GM12878 (cell line): ENCODE results near the gene TMEM94. TPM values are rescaled to one million over a fixed set of nuclear protein-coding genes. Genes with fewer than 3 reads are reported as not detected.

Source experiments
- BHLHE40 ChIP-seq, 2 experiments: fragments of 450-650 bp in 1 of 2; IDR thresholded peaks; 2 replicates each; pipeline ENCODE4 v1.6.1; 2011 to 2017; ENCODE audit warnings: low read depth in 2 of 2, borderline replicate concordance in 1 of 2, improper control_type of control experiment in 1 of 2, low read length in 1 of 2, mild to moderate bottlenecking in 1 of 2
- CREB1 ChIP-seq: IDR thresholded peaks from 2 replicates; pipeline ENCODE4 v1.6.1; 2012; ENCODE audit warnings: low read depth, mild to moderate bottlenecking, inconsistent platforms
- HDAC6 ChIP-seq: fragments of 200-600 bp; sonication (generic); IDR thresholded peaks from one replicate; pipeline ENCODE4 v1.8.0; 2017; ENCODE audit warnings: antibody characterized with exemption; ENCODE audit not compliant: unreplicated experiment
- MEF2B ChIP-seq: fragments of 450-650 bp; IDR thresholded peaks from 2 replicates; pipeline ENCODE4 v1.6.1; 2018; ENCODE audit warnings: mild to moderate bottlenecking, moderate library complexity; ENCODE audit not compliant: partially characterized antibody, poor library complexity, severe bottlenecking
- MXI1 ChIP-seq: fragments of 150-350 bp; IDR thresholded peaks from 2 replicates; pipeline ENCODE4 v1.6.1; 2011; ENCODE audit warnings: low read depth, mild to moderate bottlenecking, inconsistent platforms, low read length, improper control_type of control experiment
- NBN ChIP-seq: fragments of 450-650 bp; IDR thresholded peaks from 2 replicates; pipeline ENCODE4 v1.6.1; 2016
- REST ChIP-seq: IDR thresholded peaks from 2 replicates; pipeline ENCODE4 v1.6.1; 2012; ENCODE audit warnings: mild to moderate bottlenecking, low read depth, low read length
- RFX5 ChIP-seq: IDR thresholded peaks from 2 replicates; pipeline ENCODE4 v1.6.1; 2011; ENCODE audit warnings: low read depth, low read length, improper control_type of control experiment
- SIN3A ChIP-seq: IDR thresholded peaks from 2 replicates; pipeline ENCODE4 v1.6.1; 2012; ENCODE audit warnings: low read depth, low read length, improper control_type of control experiment
- ZBTB4 ChIP-seq: fragments of 450-650 bp; formaldehyde crosslinking; IDR thresholded peaks from 2 replicates; pipeline ENCODE4 v1.4.0; 2022; ENCODE audit warnings: mild to moderate bottlenecking, moderate library complexity
- ZBTB40 ChIP-seq: fragments of 450-650 bp; IDR thresholded peaks from 2 replicates; pipeline ENCODE4 v1.6.1; 2016; ENCODE audit warnings: mild to moderate bottlenecking, moderate library complexity, borderline replicate concordance
- polyA plus RNA-seq, 11 experiments: library from polyadenylated mRNA; depleted of rRNA in 4 of 11; unstranded in 6 of 11; stranded (reverse) in 5 of 11; fragments of >200 nt; fragmentation: Nextera tagmentation in 4 of 11; fragmentation: Illumina TruSeq in 1 of 11; extraction: Ambion mirVana in 4 of 11; extraction: Trizol in 1 of 11; gene quantifications; 1 replicate in 1 of 11; 2 replicates in 10 of 11; pipeline versions ENCODE4 v1.2.1 to v1.2.3, GENCODE V29; 2011 to 2016; ENCODE audit warnings: inconsistent platforms in 2 of 11, missing spikeins in 2 of 11, low read depth in 1 of 11
- total RNA-seq, 4 experiments: library from RNA; depleted of rRNA in 3 of 4; stranded (reverse); fragments of >200 nt in 3 of 4; fragmentation: Illumina TruSeq in 1 of 4; extraction: Trizol in 1 of 4; gene quantifications; 2 replicates each; pipeline versions ENCODE4 v1.2.1 to v1.2.3, GENCODE V29; 2013 to 2021
- TF ChIP-seq, protein P1 (sequence below): IDR thresholded peaks from 2 replicates; pipeline ENCODE4 v1.6.1; 2012; ENCODE audit warnings: low read depth, low read length, improper control_type of control experiment
- TF ChIP-seq, protein P2 (sequence below), 3 experiments: IDR thresholded peaks in 2 of 3; conservative IDR thresholded peaks in 1 of 3; 2 replicates each; pipeline ENCODE4 v1.5.1; 2011; ENCODE audit warnings: low read depth in 3 of 3, low read length in 3 of 3, mild to moderate bottlenecking in 3 of 3, control low read depth in 2 of 3, moderate library complexity in 2 of 3, inconsistent platforms in 1 of 3, mixed read lengths in 1 of 3; ENCODE audit not compliant: control insufficient read depth in 2 of 3, insufficient read depth in 1 of 3; ENCODE audit errors: extremely low read depth in 1 of 3

Gene TMEM94
- total and polyA plus RNA-seq, 10 of the 15 experiments (the other 5 are each of a cell fraction or from before 2014, with no cell fraction given), result 0.31 to 70.7 (median 24.4) TPM

DNA sequence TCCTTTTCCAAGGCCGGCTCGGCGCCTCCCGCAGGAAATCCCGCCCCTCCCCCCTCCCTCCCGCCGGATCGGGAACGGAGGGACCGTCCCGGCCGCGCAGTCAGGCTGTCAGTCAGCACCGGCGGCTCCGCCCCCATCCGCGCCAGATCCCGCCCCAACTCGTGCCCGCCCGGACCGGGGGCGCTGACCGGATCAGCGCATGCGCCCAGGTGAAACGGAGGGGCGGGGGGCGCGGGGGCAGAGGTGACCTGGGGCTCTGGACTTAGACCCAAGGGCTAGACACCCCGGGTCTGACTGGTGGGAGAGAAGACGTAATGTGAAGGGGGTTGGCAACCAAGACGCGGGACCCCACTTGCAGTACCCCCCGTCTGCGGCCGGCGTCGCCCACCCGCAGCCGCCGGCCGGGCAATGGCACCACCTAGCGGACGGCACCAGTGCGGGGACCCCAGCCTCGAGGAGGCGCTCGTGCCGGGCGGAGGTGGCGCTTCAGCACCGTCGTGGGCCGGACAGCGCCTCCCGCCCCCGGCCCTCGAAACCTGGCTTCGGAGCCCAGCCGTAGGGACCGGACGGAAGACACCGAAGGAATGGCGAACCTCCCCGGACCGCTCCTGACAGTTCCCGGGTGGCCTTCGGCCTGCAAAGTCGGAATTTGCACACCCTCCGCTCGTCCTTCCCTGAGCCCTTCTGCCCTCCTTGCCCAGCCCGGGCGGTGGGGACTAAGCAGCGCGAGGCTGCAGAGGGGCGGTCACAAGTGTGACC, 59.2 kb downstream of the TMEM94 start, which contains the start of gene CASKIN2 (continued):
- peak; percentile 84 for TF ChIP-seq MXI1
- TF ChIP-seq, protein P1, sequence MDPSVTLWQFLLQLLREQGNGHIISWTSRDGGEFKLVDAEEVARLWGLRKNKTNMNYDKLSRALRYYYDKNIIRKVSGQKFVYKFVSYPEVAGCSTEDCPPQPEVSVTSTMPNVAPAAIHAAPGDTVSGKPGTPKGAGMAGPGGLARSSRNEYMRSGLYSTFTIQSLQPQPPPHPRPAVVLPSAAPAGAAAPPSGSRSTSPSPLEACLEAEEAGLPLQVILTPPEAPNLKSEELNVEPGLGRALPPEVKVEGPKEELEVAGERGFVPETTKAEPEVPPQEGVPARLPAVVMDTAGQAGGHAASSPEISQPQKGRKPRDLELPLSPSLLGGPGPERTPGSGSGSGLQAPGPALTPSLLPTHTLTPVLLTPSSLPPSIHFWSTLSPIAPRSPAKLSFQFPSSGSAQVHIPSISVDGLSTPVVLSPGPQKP, result no peak
- TF ChIP-seq ZBTB40, result peak; percentile 57
- peak; percentile 97 for TF ChIP-seq REST
- peak; percentile 83 to 94; a peak in 3 of 4 replicates for TF ChIP-seq BHLHE40 (IDR thresholded peaks at IDR 0.05; ENCODE audit: borderline replicate concordance in 1 of 2, low read depth in 2 of 2, low read length in 1 of 2)
- peak; percentile 50; the same call in 1 of the 2 replicates for TF ChIP-seq NBN
- TF ChIP-seq CREB1, result peak; percentile 9; the same call in 1 of the 2 replicates
- TF ChIP-seq SIN3A, result peak; percentile 93
- no peak for TF ChIP-seq HDAC6
- peak; percentile 33; the same call in 1 of the 2 replicates for TF ChIP-seq RFX5
- no peak for TF ChIP-seq ZBTB4
- peak; percentile 53 for TF ChIP-seq MEF2B
- TF ChIP-seq, protein P2, sequence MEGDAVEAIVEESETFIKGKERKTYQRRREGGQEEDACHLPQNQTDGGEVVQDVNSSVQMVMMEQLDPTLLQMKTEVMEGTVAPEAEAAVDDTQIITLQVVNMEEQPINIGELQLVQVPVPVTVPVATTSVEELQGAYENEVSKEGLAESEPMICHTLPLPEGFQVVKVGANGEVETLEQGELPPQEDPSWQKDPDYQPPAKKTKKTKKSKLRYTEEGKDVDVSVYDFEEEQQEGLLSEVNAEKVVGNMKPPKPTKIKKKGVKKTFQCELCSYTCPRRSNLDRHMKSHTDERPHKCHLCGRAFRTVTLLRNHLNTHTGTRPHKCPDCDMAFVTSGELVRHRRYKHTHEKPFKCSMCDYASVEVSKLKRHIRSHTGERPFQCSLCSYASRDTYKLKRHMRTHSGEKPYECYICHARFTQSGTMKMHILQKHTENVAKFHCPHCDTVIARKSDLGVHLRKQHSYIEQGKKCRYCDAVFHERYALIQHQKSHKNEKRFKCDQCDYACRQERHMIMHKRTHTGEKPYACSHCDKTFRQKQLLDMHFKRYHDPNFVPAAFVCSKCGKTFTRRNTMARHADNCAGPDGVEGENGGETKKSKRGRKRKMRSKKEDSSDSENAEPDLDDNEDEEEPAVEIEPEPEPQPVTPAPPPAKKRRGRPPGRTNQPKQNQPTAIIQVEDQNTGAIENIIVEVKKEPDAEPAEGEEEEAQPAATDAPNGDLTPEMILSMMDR (IDR thresholded peaks at IDR 0.05 in 2 of 3, conservative IDR thresholded peaks at IDR 0.05 in 1 of 3; ENCODE audit: control insufficient read depth in 2 of 3, extremely low read depth in 1 of 3, insufficient read depth in 1 of 3, low read depth in 3 of 3, low read length in 3 of 3), result peak; percentile 95 to 99 (median 95)
